HG02588 (cell line): ENCODE data around the gene SP140.
"Not testable (repeated sequence)": the region's sequence is repeated elsewhere in the genome, so short reads cannot be mapped to it uniquely, and the experiment has no call there.

Experiments
- ATAC-seq: cut with Tn5 transposase; IDR thresholded peaks from one replicate; pipeline ENCODE4 v1.9.1; 2021; ENCODE audit warnings: mild to moderate bottlenecking, moderate library complexity; ENCODE audit not compliant: unreplicated experiment

Gene SP140

GRCh38 chr2:230225486-230225885 lies at the start of gene SP140:
Gene SP140 (plus strand): TSS chr2:230225736. CDS start chr2:230225845, 109 bp downstream.
- ATAC-seq = peak; percentile 67

- ATAC-seq = no peak
Measured at GRCh38 chr2:230176996-230177395, 48.5 kb upstream of the SP140 start.

- no peak for ATAC-seq
Measured at GRCh38 chr2:230178546-230179485, 46.7 kb upstream of the SP140 start.

GRCh38 chr2:230179907-230180306 lies 45.6 kb upstream of the SP140 start:
- ATAC-seq = no peak

GRCh38 chr2:230181195-230181594 lies 44.3 kb upstream of the SP140 start:
- ATAC-seq = no peak

- no peak for ATAC-seq
Measured at GRCh38 chr2:230184727-230185578, 40.6 kb upstream of the SP140 start.

- ATAC-seq = peak; percentile 45
Measured at GRCh38 chr2:230202430-230203109, 23.0 kb upstream of the SP140 start.

- peak; percentile 46 for ATAC-seq
Measured at GRCh38 chr2:230203110-230203676, 22.3 kb upstream of the SP140 start.

GRCh38 chr2:230205034-230205433 lies 20.5 kb upstream of the SP140 start:
- ATAC-seq = peak; percentile 45

GRCh38 chr2:230205721-230206120 lies 19.8 kb upstream of the SP140 start:
- no peak for ATAC-seq

GRCh38 chr2:230208576-230208975 lies 17.0 kb upstream of the SP140 start:
- ATAC-seq = no peak

GRCh38 chr2:230209422-230210051 lies 16.0 kb upstream of the SP140 start:
- ATAC-seq = no peak

- ATAC-seq = no peak
Measured at GRCh38 chr2:230216489-230216888, 9.0 kb upstream of the SP140 start.

GRCh38 chr2:230217424-230217823 lies 8.1 kb upstream of the SP140 start:
- no peak for ATAC-seq

GRCh38 chr2:230218421-230218820 lies 7.1 kb upstream of the SP140 start:
- ATAC-seq = no peak

GRCh38 chr2:230219419-230220331 lies 5.9 kb upstream of the SP140 start, which contains the start of gene SP110:
Gene SP110 (minus strand): TSS chr2:230219984. CDS start chr2:230216927, 3,057 bp downstream.
- peak; percentile 77 for ATAC-seq

- no peak for ATAC-seq
Measured at GRCh38 chr2:230220347-230220969, 5.1 kb upstream of the SP140 start.

GRCh38 chr2:230221493-230221892 lies 4.0 kb upstream of the SP140 start:
- no peak for ATAC-seq

GRCh38 chr2:230222829-230223228 lies 2.7 kb upstream of the SP140 start:
- not testable (repeated sequence) for ATAC-seq
